Stimulated activated CD4-positive, alpha-beta T cell treated with anti-CD3 and anti-CD28 coated beads, Interleukin-4, amount 100 ng/mL, for 24 hours (primary cell): ENCODE measurements around the gene COL4A6.

ENCODE experiments used
- DNase-seq: peaks from one replicate; pipeline ENCODE4 v3.0.0-alpha.2; 2020

COL4A6 gene

DNA sequence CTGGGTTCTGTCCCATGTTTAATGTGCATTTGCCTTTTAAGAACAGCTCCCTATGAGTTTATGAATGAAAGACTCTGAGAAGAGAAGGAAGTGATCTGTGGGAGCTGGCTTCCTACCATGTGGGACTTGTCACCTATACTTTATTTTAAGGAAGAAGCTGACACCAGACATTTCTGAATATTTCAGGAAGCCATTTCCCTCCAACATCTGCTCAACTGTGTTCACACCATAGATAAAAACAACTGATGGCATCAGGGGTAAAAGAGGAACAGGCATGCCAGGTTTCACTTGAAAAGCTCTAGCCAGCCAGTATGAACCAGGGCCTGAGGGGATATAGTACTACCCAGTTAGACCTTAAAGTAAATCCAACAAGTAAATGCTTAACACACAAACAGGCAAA is 116.0 kb downstream of the COL4A6 start:
- DNase-seq, result no peak

DNA sequence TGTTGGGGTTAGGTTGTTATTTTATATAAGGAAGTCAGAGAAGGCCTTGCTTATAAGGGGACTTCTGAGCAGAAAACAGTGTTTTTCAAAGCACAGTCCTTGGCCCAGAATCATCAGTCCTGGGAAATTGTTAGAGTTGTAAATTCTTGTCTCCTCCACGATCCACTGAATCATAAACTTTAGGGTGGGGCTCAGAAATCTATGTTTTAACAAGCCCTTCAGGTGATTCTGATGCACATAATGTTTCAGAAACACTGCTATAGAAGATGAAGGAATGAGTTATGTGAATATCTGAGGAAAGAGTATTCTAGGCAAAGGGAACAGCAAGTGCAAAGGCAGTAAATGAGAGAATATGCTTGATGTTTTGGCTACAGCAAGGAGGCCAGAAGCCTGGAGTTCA is 121.8 kb downstream of the COL4A6 start:
- no peak for DNase-seq

DNA sequence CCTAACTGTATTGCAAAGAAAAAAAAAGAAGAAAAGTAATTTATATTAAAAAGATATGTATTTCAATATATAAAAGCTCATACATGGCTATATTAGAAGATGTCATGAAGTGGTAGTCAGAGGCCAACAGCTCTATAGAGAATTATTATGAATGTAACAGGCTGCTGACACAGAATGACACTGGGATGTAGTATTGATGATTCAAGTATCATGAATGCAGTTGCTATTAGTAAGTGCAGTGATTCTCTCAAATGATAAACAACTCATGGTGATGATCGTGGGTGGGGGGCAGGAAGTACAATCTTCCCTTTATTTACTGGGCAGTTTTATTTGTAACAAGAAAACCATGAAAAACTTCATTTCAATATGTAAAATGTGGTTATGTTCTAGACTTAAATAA is 124.6 kb downstream of the COL4A6 start:
- DNase-seq, result no peak

DNA sequence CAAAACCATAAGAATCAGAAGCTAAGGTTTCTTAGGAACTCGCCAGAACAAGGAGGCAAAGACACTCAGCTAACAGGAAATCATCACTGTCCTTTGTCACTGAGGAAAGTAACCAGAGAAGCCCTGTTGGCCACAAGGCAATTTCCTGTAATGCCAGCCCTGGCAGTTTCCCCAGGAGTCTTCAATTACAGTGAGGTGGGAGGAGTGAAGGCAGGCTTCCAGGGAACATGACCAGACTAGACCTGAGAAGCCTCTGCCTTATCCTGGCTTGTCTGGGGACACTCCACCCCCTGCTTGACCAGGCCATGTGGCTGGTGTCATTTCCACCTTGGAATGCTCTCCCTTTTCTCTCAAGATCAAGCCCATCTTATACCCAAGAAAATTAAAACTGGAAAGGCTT is 125.3 kb downstream of the COL4A6 start:
- no peak for DNase-seq

DNA sequence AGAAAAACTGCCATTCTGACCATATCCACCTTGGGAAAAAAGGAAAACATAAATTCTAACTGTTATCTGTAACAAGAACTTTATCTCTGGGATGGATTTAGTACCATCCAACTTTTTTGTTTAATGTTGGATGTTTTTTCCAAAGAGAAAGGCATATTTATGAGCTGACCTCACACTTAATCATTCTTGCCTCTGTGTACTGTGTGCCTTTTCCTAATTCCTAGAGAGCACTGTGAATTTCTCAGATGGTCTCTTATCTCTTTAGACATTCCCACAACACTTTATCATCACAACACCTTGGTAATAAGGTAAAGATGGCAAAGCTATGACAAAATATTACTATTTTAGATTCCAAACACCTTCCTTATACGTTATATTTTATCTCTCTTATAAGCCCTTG is 126.2 kb downstream of the COL4A6 start:
- no peak for DNase-seq

DNA sequence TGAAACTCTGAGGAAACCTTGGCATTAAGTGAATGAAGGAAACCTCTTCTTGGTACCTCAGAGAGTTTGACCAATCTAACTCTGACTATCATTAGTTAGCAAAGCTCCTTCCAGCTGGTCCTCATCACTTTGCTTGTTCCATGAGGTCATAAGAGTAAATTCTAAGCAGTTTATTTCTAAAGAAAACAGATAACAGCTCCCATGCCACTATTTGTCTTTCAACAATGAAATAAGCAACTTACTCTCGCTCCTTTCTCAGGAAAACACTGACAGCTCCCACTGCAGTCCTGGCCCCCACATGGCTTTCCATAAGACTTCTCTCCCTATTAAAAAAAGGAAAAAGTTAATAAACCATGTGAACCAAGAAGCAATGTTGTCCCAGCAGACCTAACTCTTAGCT is 127.7 kb downstream of the COL4A6 start:
- no peak for DNase-seq

DNA sequence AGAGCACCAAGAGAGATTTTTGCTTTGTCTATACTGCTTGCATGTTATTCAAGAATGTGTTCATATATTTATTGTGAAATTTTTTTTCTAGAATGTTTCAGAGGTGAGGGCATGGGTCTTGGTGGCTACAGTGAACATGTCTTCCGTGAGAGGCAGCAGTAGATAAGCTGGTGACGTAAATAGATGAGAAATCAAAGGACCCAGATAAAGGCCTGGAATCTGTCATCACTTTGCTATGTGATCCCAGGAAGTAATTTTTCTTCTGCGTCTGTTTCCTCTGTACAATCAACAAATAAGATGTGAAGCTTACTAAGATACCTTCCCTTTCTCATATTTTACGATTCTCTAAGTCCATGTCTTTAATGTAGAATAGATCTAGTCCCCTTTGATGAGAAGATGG is 129.1 kb downstream of the COL4A6 start:
- no peak for DNase-seq

DNA sequence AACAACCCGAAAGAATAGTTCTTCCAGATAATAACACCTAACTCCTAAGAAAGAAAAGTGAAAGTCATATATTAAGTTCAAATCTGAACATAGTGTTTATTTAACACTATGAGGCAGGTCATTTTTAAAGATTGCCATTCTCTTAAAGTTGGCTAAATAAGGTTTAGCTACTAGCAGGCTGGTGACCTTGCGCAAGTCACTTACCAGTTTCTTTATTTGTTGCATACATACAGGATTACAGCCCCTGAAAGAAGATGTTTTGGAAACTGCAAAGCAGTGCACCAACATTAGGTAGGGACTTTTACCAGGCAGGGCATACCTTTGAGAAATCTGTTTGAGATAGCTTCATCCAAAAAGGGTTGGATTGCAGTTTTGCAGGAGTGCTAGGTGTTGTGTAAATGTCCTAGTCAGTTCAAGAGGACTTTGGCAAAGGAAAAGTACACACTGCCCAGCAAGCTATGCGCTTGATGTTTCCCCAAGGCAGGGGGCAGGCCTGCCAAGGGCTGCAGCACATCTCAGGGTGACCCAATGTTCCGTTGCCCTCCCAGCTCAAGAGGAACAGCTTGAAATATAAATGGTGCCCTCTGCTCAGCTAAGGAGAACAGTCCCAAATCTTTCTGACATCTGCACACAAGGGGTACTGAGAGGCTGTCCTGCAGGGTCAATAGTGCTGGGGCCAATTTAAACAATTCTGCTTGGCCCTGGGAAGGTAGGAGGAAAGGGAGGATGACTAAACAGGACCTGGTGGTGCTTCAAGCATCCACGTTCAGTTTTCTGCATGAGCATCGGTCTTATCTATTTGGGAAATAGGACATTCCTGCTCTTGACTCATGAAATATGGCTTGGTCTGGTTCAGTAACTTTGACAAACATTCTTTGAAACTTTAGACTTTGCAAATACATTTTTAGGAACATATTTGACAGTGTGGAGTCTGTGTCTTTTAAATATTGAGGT is 130.8 kb downstream of the COL4A6 start:
- no peak for DNase-seq

DNA sequence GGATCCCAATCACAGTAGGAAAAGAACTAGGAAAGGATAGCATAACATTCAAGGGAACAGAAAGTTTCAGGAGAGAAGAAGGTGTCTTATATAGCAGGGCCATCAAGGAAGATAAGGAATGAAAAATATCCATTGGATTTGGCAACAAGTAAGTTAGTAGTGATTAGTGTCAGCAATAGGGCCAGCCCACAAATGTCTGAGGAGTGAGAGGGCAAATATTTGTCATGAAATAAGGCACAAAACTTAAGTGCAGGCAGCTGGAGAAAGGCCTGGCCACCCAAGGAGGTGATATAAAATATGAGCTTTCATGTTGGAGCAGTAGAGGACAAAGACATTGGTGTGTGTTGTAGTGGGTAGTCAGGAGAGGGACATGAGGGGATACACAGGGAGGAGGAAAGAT is 132.1 kb downstream of the COL4A6 start:
- no peak for DNase-seq

DNA sequence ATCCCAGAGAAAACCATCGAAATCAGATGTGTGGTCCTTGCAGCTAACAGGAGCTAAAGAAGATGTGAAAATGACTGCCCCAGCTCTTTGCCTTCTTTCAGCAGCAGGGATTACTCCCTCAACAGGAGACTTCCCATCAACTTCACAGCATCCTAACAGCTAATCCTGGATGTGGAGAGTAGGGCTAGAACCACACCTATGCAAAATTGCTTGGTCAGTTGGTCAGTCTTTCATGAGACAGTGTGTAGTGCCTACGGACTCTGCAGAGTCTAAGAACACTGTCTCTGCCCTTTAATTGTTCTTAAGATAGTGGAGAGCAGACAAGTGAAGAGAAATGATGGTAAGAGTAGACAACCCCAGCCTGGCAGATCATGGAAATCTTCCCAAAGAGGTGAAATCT is 133.5 kb downstream of the COL4A6 start:
- DNase-seq, result no peak

DNA sequence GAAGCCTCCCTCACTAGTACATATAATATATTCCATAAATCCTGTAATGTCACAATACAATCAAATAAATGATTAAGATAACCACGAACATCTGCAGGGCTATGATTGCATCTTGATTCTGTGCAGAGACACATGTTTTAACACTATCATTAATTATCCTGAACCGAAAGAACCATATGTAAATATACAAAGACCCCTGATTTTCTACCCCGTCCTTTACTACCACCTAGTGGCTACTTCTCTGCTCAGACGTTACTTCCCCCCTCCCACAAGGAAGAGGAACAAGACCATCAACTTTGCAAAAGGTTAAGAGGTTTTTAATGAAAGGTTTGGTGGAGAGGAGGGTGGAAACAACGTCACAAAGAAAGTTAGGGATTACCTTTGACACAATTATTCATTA is 134.0 kb downstream of the COL4A6 start:
- no peak for DNase-seq

DNA sequence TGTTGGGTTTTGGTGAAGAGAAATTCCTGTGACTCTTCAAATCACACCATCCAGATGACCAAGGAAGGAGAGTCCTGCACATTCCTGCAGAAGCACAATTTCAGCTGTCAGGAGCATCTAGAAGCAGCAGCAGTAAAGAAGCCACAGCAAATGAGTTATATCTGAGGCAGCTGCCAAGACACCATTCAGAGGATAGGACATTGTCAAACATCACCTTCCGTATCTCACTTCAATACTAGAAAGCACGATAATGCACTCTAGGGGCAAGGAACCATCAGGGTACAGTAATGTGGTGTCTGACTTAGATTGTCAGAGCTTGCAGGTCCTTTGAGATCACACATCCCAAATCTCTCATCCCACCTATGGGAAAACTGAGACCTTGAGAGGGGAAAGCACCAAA is 134.5 kb downstream of the COL4A6 start:
- DNase-seq, result no peak

DNA sequence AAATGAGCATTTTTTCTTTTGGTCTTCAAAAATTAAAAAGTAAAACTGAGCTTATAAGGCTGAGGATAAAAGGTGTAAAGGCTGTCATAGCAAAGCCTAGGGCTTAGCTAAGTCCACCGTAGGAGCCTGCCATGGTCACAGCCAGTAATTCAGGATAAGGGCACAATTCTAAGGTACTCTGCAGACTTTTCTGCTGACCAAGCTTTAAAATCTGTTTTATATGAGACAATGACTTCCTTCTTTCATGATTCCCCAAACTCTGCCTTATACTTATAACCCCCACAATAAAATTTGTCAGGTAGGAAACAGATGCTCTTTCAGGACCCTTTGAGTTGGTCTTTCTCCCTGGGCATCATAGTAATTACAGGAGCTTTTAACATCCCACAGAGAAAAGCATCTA is 138.5 kb downstream of the COL4A6 start:
- DNase-seq, result no peak

DNA sequence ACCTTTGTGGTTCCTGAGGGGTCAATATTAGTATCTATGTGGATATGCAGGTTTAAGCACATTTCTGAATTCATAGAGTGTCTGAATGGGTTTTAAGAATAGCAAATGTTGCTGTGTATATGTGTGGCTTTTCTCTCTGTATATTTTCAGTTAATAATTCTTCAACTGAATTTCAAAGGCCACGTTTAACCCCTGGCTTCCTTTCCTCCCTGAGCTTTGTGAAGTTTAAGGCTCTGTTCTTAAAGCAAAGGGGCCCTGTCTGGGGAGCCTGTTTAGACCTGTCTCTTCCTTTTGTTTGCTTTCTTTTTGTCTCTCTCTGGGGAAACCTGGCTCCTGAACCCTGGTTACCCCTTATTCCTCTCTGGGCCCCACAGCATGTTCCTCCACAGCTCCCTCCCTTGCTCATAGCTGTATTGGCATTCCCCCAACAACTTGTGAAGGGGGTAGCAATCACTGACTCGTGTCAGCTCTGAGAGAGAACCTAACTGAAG is 139.1 kb downstream of the COL4A6 start:
- DNase-seq, result no peak

DNA sequence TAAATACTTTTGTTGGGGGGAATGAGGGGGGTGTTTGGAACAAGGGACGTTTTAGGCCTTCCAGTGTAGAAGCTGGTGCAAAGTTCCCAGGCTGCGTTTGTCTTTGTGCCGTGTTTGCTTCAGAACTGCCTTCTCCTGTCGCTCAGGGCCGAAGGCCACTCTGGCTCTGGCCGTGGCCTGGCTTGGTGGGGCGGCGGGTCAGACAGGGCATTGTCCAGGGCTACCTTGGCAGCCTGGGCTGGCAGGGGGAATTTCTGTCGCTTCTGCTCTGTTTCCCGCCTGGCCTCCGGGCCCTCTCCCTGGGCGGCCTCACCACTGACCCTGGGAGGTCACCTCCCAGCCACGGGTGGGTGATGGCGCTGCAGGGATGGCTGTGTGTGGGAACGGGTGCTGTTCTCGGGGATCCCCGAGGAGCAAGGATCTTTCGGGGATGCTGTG is 140.0 kb downstream of the COL4A6 start:
- no peak for DNase-seq

DNA sequence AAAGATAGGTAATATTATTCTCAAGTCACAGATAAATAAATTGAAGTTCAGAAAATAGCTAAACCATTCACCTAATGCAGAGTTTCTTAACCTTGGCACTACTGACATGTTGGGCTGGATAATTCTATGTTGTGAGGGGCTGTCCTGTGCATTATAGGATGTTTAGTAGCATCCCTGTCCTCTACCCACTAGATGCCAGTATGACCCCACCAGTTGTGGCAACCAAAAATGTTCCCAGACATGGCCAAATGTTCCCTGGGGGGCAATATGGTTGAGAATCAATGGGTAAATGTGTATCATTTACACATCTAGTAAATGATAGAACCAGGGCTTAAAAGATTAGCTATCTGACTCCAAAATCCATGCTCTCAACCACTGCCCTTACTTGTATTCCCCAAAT is 140.9 kb downstream of the COL4A6 start:
- no peak for DNase-seq

DNA sequence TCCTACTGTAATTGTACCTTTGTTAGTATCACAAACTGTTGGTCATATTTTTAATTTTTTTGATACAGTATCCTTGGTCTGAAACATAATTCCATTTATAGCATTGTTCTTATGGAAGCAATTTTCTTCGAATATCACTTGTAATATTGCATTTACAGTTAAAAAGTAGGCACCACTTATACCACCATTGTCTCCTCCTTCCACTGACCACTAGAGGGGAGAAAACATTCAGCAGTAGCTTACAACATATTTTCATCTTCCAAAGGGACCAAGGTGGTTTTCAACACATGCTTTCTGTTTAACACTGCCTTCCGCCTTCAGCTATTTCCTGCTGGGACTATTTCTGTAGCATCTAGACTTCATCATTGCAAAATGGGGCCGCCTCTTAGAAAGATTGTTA is 146.2 kb downstream of the COL4A6 start:
- no peak for DNase-seq

DNA sequence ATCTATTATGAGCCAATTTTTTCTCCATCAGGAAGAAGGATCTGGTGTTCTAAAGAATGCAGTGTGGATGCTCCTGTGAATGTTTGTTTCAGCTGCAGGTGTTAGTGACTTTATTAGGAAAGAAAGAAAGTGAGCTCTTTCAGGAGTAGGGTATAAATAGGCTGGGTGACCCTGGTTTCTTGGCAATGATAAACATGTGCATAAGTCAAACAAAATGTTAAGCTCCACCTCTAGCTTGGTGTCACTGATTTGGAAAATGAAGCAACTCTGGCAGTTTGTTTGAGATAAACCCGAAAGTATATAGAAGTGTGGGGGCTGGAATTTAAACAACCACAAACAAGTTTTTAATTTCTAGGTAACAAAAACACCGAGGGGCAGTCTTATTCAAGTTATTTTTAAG is 152.3 kb downstream of the COL4A6 start:
- no peak for DNase-seq

DNA sequence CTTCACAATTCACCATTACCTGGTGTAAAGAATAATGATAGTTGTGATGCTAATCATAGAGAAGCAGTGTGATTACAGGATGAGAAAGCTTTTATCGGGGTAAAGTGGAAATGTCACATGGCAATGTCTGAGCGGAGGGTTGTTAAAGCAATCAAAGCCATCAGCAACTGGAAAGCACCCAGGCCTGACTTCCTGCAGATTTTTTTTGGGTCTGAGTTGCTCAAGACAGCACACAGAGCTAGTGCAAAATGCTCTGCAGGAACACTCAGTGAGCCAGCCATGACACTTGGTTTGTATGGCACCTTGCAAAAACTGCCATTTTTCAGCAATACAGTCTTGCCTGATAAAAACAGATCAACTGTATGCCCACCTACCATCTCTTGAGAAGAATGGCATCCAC is 152.9 kb downstream of the COL4A6 start:
- DNase-seq, result no peak

DNA sequence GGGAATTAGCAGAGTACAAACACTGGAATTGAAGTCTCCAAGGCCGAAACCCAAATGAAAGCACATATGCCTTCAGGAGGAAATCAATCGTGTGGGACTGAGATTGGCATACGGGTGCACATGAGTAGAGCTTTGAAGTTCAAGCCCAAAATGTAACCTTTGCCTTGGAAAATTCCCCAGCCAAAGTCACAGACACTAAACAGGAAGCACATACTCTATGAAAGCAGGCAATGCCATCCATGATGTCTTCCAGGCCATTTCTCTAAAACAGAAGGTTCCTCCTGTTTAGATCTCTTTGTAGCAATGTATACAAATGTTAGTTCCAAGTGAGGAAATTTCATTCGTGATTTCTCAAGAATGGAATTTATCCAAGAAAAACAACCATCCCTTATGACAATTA is 162.5 kb downstream of the COL4A6 start:
- no peak for DNase-seq

DNA sequence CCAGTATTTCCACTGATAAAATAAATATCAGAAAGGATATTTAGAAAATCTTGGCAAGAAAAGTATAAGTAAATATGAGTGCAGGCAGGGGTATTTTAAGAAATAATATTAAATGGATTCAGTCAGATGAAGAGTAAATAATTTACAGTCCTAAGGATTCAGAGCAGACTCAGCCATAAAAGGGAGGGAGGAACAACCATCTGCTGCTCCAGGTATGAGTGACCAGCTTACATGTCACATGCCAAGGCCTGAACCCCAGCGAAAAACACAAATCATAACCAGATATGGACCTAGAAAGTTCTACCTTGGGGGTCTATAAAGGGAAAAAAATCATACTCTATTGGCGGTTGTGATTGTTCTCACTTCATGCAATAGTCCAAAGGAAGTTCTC is 166.8 kb downstream of the COL4A6 start:
- DNase-seq, result no peak

DNA sequence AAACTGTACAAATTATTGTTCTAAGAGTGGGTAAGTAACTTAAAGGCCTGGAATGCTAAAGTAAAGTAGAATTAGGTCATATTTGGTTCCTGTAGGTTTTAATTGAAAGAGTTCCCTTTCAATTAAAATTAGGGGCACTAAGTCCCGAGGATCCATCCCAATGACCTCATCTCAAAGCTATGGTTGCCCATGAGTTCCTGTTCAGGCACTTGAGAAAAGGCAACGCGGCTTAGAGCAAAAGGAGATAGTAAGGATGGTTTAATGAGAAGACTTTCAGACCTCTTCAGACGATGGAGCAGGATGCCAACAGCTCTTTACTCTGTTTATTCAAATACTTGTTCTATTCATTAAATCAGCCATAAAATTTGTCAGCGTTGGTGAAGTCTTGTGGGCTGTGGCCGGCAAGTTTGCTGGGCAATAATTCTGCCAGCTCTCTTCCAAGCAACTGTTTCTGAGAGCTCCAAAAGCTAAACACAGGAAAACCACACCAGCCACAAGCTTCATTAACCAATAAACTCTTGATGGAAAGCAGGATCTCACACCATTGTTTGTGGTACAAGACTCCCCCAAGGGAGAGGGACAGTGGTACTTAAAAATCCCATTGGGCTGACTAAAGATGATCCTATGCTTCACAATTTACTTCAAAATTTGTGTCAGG is 167.4 kb downstream of the COL4A6 start:
- no peak for DNase-seq

DNA sequence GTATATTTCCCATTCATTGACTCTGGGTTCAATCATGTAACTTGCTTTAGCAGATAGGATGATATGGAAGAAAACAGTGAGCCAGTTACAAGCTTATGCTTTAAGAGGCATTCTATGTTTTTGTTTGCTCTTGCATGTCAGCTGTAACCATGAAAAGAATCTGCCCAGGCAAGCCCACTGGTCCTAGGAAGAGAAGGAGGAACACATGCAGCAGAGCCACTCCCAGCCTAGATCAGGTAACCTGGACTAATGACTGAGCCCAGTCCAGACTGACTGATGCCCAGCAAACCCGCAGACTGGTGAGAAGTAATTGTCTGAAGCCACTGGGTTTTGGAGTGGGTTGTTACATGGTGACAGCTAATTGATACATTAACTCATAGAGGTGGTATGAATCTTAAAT is 167.9 kb downstream of the COL4A6 start:
- no peak for DNase-seq

DNA sequence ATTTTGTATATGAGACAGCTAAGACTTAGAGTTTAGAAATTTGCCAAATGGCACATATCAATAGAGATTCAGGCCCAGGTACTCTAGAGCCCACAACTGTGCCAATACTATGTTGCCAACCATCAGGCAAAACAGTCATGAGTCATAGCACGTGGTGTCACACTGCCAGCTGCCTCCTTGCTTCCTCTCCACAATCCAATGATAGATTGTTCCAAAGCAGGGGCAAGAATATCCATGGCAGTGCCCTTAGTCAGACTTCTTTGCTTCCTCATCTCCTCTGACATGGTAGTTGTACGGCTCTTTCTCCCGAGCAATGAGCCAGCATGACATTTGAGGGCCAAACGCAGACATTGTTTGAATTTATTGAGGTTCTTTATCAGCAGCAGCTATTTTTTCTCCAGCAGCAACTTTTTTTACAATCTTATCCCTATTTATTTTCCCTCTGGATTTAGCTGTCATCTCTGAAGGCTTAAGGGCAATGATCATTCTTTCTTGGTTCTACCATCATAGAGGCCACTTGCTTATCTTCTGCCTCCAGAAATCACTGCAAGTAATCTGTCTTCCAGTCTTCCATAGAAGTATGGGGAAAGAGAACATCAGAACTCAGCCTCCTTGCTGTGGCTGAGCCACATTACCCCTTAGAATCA is 169.7 kb downstream of the COL4A6 start:
- DNase-seq, result no peak
